Left renal cortex interstitium (tissue), 4 donors: ENCODE measurements around the gene UNG. TPM values are rescaled to one million over a fixed set of nuclear protein-coding genes. Genes with fewer than 3 reads are reported as not detected.
"Not testable (repeated sequence)": the region's sequence is repeated elsewhere in the genome, so short reads cannot be mapped to it uniquely, and the experiment has no call there.

Experiments
- DNase-seq, 4 donors: peaks; one replicate each; pipeline ENCODE4 v3.0.0-alpha.2; 2013; ENCODE audit warnings: low read depth in 4 of 4, low spot score in 2 of 4, missing footprints in 1 of 4
- polyA plus RNA-seq, 4 donors: library from polyadenylated mRNA; unstranded; fragments of 120-200 nt; gene quantifications; one replicate each; pipeline ENCODE4 v1.2.1, GENCODE V29; 2013; ENCODE audit not compliant: insufficient read length in 4 of 4

UNG gene
- polyA plus RNA-seq, 4 donors: 63.4 to 69.3 (median 67.0) TPM

GRCh38 chr12:109116611-109116949 lies 19.2 kb downstream of the UNG start:
- no peak for DNase-seq

GRCh38 chr12:109120095-109120494 lies 22.7 kb downstream of the UNG start:
- no peak for DNase-seq

GRCh38 chr12:109120557-109120956 lies 23.2 kb downstream of the UNG start:
- DNase-seq: no peak

GRCh38 chr12:109121346-109121880 lies 24.0 kb downstream of the UNG start:
- no peak for DNase-seq

- no peak for DNase-seq
Observed at GRCh38 chr12:109124878-109125648, 27.7 kb downstream of the UNG start.

GRCh38 chr12:109125791-109126190 lies 28.4 kb downstream of the UNG start:
- no peak for DNase-seq

GRCh38 chr12:109126784-109127183 lies 29.4 kb downstream of the UNG start:
- no peak for DNase-seq

GRCh38 chr12:109127533-109128242 lies 30.3 kb downstream of the UNG start:
- no peak for DNase-seq

GRCh38 chr12:109130297-109131153 lies 33.1 kb downstream of the UNG start:
- no peak for DNase-seq

- no peak for DNase-seq
Observed at GRCh38 chr12:109131154-109132050, 34.0 kb downstream of the UNG start.

GRCh38 chr12:109134186-109134917 lies 37.0 kb downstream of the UNG start:
- no peak for DNase-seq

GRCh38 chr12:109137055-109137454 lies 39.7 kb downstream of the UNG start:
- no peak for DNase-seq

GRCh38 chr12:109139360-109139759 lies 42.0 kb downstream of the UNG start:
- no peak for DNase-seq

- no peak for DNase-seq
Observed at GRCh38 chr12:109139791-109140190, 42.4 kb downstream of the UNG start.

GRCh38 chr12:109140560-109140959 lies 43.2 kb downstream of the UNG start:
- DNase-seq: no peak

- DNase-seq: no peak
Observed at GRCh38 chr12:109144224-109144623, 46.8 kb downstream of the UNG start.

GRCh38 chr12:109147126-109147525 lies 49.7 kb downstream of the UNG start:
- not testable (repeated sequence) for DNase-seq

- DNase-seq: no peak
Observed at GRCh38 chr12:109147954-109148353, 50.6 kb downstream of the UNG start.

GRCh38 chr12:109150124-109150640 lies 52.8 kb downstream of the UNG start:
- no peak for DNase-seq
